HG02678 (cell line): ENCODE data around the gene AKR1C2.
"Not testable (repeated sequence)": the region's sequence is repeated elsewhere in the genome, so short reads cannot be mapped to it uniquely, and the experiment has no call there.

ENCODE experiments used
- ATAC-seq: cut with Tn5 transposase; IDR thresholded peaks from one replicate; pipeline ENCODE4 v1.9.1; 2021; ENCODE audit warnings: mild to moderate bottlenecking, moderate library complexity; ENCODE audit not compliant: unreplicated experiment

AKR1C2 gene

GRCh38 chr10:5003127-5004029 is at the start of gene AKR1C2:
Gene AKR1C2 (minus strand): TSS chr10:5003857. CDS start chr10:5003835, 22 bp downstream.
- ATAC-seq, result not testable (repeated sequence)

DNA sequence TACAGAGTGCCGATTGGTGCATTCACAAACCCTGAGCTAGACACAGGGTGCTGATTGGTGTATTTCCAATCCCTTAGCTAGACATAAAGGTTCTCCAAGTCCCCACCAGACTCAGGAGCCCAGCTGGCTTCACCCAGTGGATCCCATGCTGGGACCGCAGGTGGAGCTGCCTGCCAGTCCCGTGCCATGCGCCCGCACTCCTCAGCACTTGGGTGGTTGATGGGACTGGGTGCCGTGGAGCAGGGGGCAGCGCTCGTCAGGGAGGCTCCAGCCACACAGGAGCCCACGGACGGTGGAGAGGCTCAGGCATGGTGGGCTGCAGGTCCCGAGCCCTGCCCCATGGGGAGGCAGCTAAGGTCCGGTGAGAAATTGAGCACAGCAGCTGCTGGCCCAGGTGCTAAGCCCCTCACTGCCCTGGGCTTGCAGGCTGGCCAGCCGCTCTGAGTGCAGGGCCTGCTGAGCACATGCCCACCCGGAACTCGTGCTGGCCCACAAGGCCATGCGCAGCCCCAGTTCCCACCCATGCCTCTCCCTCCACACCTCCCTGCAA is 49.4 kb upstream of the AKR1C2 start:
- not testable (repeated sequence) for ATAC-seq

DNA sequence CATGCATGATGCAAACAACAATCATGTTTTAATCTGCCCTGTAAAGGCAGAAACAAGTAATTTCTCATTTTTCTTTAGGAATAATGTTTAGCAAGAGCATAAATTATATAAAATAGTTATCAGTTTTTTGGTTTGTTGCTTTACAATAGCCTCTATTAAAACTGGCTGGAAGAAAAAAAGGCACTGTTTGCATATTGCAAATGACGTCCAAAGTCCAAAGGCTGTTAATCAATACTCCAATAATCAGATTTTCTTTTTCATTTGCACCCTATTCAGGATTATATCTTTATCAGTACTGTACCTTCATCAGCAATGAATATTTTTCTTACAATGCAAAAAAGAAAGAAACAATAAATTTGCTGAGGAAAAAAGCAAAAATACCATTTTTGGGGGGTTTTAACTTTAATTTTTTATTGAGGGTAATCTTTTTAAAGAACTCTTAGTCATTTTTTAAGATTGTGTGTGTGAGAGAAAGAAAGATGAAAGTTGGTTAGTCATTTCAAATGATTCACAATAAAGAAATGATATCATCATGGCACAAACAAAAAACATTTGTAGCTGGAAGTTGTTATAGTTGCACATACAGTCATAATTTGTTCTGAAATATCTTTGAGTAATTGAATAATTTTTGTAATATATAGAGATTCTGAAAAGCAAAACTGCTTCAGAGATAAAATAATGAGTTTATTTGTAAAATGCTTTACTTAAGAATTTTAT is 44.4 kb upstream of the AKR1C2 start:
- ATAC-seq, result no peak

GRCh38 chr10:5047055-5047454 is 43.4 kb upstream of the AKR1C2 start:
- not testable (repeated sequence) for ATAC-seq

- no peak for ATAC-seq
These were observed 42.8 kb upstream of the AKR1C2 start for GRCh38 chr10:5046410-5046809.

GRCh38 chr10:5045095-5045494 is 41.4 kb upstream of the AKR1C2 start:
- ATAC-seq, result no peak

DNA sequence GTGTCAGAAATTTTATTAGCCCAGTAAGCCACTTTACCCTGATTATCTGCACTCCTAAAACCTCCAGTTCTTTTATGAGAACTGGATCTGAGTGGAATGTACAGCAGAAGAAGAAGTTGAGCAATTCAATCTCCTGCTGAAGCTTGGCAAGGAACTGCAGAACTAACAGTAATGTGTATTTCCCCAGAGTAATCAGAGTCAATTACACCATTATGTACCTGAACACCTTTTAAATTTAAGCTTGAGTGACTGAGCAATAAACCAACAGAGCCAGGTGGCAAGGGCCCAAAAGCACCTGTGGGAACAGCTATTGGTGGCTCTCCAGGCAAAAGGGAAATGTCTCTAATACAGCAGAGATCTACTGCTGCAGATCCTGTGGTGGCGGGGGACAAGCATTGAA is 40.1 kb upstream of the AKR1C2 start:
- ATAC-seq, result no peak

DNA sequence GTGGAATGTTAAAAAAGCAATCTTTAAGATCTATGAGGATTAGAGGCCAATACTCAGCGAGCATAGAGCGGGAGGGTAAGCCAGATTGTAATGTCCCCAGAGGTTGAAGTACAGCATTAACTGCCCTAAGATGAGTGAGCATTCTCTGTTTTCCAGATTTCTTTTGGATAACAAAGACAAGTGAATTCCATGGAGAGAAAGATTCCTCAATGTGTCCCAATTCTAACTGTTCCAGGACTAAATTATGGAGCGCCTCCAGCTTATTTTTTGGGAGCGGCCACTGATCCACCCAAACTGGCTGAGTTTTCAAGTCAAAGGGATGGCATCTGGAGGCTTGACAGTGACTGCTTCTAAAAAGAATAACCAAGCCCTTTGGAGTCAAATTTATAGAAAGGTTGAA is 39.3 kb upstream of the AKR1C2 start:
- no peak for ATAC-seq

- ATAC-seq, result no peak
These were observed 37.9 kb upstream of the AKR1C2 start for GRCh38 chr10:5041471-5042023.

- ATAC-seq, result no peak
These were observed 37.3 kb upstream of the AKR1C2 start for GRCh38 chr10:5040781-5041470.

DNA sequence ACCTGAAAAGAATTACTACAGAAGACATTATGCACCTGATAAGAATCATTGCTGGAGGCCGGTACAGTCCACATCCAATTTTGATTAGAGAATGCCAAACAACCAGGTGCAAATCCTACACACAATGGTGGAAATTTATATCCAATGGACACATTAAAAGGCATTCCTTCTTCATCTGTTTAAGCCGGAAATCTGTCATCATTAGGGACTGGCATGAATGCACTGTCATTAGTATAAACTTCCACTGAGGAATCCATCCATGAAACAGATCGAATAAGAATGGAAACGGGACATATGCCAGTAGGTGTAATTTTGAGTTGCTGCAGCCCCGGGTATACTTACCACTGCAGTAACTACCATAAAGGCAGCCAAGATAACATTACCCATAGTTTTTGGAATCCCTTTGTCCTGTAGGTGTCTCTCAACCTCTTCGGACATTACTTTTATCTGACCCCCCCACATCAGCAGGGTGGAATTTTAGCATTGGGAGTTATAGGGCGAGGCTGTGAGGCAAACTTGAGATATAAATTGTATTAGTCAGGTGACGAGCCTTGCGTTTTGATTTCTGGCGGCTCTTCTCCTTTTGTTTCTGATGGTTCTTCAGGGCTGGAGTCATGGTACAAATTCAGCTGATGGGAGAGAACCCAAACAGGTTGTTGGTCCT is 36.5 kb upstream of the AKR1C2 start:
- no peak for ATAC-seq

DNA sequence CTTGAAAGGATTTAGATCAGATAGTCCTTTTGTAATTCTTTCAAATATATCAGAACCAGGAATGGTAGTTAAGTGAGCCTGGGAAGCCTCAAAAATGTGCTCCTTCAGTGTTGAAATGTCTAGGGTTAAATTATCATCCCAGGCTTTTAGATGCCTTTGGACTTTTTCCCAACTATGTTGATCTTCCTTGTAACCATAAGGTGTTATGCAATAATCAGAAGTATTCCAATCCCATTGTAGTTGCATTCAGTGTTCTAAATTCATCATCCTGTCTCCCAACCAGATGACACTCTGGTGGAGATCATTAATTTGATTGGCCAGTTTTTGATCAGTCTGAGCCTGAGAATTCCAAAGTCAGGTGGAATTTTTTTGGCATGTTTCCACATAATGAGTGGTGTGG is 35.1 kb upstream of the AKR1C2 start:
- ATAC-seq, result no peak

DNA sequence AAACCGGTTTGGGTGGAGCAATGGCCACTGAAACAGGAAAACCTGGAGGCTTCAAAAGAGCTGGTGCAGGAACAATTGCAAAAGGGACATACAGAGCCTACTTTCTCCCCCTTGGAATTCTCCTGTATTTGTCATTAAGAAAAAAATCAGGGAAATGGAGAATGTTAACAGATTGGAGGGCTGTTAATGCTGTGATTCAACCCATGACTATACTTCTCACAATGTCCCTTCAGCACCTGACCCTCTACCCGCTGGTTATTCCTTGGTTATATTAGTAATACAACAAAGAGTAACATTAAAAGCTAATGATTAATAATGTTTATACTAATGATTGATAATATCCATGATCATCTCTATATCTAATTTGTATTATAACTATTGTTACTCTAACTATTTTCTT is 34.4 kb upstream of the AKR1C2 start:
- no peak for ATAC-seq

- no peak for ATAC-seq
These were observed 32.9 kb upstream of the AKR1C2 start for GRCh38 chr10:5036511-5036910.

GRCh38 chr10:5035356-5035755 is 31.7 kb upstream of the AKR1C2 start:
- ATAC-seq, result no peak

GRCh38 chr10:5034588-5034987 is 30.9 kb upstream of the AKR1C2 start:
- no peak for ATAC-seq

GRCh38 chr10:5033061-5033778 is 29.6 kb upstream of the AKR1C2 start:
- ATAC-seq, result no peak

DNA sequence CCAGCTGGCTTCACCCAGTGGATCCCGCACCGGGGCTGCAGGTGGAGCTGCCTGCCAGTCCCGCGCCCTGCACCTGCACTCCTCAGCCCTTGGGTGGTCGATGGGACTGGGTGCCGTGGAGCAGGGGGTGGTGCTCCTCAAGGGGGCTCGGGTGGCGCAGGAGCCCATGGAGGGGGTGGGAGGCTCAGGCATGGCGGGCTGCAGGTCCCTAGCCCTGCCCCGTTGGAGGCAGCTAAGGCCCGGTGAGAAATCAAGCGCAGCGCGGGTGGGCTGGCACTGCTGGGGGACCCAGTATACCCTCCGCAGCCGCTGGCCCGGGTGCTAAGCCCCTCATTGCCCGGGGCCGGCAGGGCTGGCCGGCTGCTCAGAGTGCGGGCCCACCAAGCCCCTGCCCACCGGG is 28.8 kb upstream of the AKR1C2 start:
- ATAC-seq, result not testable (repeated sequence)

DNA sequence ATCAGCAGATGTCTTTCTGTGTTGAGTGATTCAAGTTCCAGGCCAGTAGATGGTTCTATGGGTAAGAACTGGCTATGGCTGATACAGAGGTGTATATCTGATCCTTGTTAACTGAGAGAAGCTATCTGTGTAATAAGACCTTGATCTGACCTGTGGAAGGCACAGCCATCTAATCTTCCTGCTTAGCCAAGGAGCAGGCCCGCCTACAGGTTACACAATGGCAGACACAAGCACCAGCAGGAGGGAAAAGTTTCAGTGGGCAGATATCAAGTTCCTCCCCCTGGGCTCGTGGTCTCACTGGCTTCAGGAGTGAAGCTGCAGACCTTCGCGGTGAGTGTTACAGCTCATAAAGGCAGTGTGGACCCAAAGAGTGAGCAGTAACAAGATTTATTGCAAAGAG is 27.9 kb upstream of the AKR1C2 start:
- not testable (repeated sequence) for ATAC-seq

DNA sequence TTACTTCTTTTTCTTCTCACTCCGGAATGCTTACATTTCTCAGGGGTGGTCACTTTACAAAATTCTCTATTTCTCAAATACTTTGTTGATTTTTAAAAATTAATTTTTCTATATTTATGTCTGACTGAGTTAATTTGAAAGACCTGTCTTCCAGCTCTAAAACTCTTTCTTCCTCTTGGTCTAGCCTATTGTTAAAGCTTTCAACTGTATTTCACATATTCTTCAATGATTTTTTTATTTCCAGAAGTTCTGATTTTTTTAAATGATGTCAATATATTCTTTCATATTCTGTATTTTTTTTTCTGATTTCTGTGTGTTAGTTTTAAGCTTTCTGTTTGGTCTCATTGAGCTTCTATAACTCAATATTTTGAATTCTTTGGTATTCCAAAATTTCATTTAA is 27.3 kb upstream of the AKR1C2 start:
- ATAC-seq, result no peak
